Midbrain (tissue), 1 donor: ENCODE results near the gene CCDC159.

Experiments
- DNase-seq: peaks from one replicate; lab custom pipeline; 2025; lab: John Stamatoyannopoulos, UW

Gene CCDC159

GRCh38 chr19:11390933-11391680 lies 44.8 kb downstream of the CCDC159 start:
- DNase-seq: no peak

GRCh38 chr19:11397089-11397610 lies 50.8 kb downstream of the CCDC159 start:
- DNase-seq: no peak

GRCh38 chr19:11399667-11400066 lies 53.3 kb downstream of the CCDC159 start:
- no peak for DNase-seq

GRCh38 chr19:11400798-11401197 lies 54.5 kb downstream of the CCDC159 start:
- DNase-seq: no peak

- no peak for DNase-seq
Observed at GRCh38 chr19:11401808-11402543, 55.7 kb downstream of the CCDC159 start.
